ENCODE data around the gene LGALS3BP. TPM values are rescaled to one million over a fixed set of nuclear protein-coding genes. Genes with fewer than 3 reads are reported as not detected.

The LGALS3BP gene
- total RNA-seq, 1 donor from 2014 or later, result 2.3 TPM

- DNase-seq (ENCODE audit: low read depth, low spot score), result no peak
Observed at GRCh38 chr17:78999947-79000395, 20.2 kb upstream of the LGALS3BP start.

DNA sequence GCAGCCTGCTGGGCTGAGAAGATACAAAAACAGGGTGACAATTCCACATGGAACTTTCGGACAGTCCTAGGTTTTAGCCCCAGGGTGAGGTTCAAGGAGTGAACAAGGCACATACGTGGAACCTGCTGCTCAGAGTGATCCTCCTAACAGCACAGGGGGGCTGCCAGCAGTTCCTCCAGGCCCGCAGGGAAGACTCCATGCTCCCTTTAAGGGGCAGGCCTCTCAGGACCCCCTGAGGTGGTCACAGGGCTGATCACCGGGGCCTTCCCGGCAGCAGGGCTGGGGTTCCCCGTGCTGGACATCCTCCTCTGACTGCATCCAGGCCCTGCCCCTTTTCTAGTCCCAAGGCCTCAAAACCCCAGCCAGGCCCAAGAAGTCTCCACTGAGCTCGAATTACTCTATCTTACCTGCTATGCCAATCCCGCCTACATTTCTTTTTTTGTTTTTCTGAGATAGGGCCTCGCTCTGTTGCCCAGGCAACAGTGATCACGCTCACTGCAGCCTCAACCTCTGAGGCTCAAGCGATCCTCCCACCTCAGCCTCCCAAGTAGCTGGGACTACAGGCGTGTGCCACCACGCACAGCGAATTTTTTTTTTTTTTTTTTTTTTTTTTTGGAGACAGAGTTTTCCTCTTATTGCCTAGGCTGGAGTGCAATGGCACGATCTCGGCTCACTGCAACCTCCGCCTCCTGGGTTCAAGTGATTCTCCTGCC lies 19.5 kb upstream of the LGALS3BP start:
- DNase-seq (ENCODE audit: low read depth, low spot score), result no peak

DNA sequence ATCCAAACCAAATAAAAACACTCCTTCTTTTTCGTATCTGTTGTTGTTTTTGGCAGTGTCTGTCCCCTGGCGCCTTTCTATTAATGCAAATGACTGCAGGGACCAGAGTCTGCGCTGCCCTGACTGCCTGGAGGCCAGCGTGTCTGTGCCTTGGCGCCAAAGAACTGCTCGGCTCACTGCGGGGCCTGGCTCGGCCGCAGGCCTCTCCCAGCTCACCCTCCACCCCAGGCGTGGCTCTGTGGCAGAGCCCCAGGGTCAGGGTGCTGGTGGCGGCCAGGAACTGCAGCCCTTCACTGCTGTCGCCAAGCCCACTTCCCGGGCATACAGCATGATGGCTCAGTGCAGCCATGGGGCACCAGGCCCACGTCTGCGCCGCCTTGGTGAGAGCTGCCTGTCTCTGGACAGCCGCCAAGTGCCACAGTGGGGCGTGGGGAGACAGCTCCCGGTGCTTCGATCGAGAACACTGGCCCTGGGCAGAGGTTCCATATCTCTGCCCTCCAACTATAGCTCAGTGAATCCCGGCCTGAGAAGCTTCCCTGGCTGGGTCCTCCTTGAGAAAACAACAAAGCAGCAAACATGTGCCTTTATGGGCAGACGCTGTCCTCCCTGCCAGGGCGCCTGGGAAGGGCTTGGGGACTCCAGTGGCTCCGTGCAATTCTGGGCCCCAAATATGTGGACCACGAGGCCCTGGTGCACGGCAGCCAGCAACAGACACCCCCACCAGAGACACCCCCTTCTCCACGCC lies 18.8 kb upstream of the LGALS3BP start:
- no peak for DNase-seq (ENCODE audit: low read depth, low spot score)

DNA sequence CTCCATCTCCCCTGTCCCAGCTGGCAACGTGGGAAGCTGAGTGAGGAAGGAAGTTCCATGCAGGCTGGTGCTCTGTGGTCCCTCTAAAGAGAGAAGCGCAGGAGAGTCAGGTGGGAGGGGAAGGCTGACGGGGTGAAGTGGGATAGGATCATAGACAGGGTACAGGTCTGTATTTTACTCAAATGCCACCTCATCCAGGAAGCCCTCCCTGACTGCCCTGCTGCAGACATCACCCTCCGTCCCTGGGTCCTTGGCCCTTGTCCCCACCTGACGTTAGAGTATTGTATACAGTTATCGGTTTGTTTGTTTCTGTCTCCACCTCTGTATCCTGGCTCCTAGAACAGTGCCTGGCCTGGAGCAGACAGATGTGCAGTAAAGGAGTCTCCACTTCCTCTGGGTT lies 18.2 kb upstream of the LGALS3BP start:
- DNase-seq (ENCODE audit: low read depth, low spot score), result no peak

- DNase-seq (ENCODE audit: low read depth, low spot score), result no peak
Observed at GRCh38 chr17:78997231-78997741, 17.6 kb upstream of the LGALS3BP start.

- no peak for DNase-seq (ENCODE audit: low read depth, low spot score)
Observed at GRCh38 chr17:78996781-78997201, 17.1 kb upstream of the LGALS3BP start.

GRCh38 chr17:78995761-78996451 lies 16.2 kb upstream of the LGALS3BP start:
- DNase-seq (ENCODE audit: low read depth, low spot score), result no peak

DNA sequence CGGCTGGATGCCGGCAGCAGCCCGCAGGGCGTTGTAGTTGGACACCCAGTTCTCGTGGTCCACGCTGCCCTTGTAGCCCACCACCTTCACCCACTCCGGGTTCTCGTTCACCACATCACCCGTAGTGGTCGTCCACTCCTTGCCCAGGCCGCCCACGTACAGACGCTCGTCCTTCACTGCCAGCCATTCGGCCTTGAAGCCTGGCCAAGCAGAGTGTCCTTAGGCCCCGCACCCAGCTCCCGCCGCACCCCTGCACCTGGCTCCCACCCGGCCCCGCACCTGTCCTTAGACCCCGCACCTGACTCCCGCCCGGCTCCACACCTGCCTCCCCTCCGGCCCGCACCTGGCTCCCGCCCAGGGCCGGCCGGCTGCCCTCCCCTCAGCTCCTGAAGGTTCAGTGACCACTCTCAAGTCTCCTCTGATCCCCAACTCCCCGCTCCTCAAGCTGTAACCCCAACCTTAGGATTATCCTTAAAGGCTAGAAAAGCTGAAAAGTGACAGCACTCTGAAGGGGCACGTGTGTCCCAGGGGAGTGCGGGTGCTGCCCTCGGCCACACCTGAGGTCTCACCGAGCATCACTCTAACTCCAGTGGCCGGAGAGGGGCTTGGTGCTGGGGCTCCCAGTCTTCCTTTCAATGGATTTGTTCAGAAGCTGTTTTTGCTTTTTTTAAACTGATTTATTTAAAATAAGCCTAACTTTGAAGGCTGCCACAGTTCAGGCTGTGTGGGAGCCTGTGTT lies 15.5 kb upstream of the LGALS3BP start:
- DNase-seq (ENCODE audit: low read depth, low spot score), result no peak

- DNase-seq (ENCODE audit: low read depth, low spot score), result no peak
Observed at GRCh38 chr17:78993981-78994671, 14.4 kb upstream of the LGALS3BP start.

GRCh38 chr17:78993241-78993956 lies 13.7 kb upstream of the LGALS3BP start:
- peak; percentile 52 for DNase-seq (ENCODE audit: low read depth, low spot score)

GRCh38 chr17:78992542-78993212 lies 13.0 kb upstream of the LGALS3BP start:
- no peak for DNase-seq (ENCODE audit: low read depth, low spot score)

DNA sequence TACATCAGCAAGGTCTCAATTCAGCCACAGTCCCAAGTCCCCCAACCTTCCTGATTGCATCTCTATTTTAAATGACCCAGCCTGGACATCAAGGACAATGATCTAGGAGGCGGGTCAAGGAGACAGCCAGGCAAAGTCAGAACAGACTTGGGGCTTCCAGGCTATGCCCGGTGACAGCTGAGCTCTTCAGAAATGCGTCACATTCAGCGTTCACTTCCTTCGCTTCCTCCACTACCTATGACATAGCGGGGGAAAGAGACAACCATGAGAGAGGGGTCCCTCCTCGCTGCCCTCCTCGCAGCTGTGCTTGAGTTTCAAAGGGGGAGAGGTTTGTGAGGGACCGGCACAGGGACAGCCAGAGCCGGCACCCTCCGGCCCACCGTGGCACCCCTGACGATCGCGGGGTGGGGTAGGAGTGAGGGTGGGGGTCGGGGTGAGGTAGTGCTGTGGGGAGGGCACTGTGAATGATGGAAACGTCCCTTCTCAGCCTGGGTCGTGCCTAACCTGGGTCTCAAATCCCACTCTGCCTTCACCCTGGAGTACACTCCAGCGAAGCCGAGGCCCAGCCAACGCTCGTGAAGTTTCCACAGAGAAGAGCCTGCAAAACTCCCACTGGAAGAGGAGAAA lies 12.3 kb upstream of the LGALS3BP start:
- DNase-seq (ENCODE audit: low read depth, low spot score), result no peak

DNA sequence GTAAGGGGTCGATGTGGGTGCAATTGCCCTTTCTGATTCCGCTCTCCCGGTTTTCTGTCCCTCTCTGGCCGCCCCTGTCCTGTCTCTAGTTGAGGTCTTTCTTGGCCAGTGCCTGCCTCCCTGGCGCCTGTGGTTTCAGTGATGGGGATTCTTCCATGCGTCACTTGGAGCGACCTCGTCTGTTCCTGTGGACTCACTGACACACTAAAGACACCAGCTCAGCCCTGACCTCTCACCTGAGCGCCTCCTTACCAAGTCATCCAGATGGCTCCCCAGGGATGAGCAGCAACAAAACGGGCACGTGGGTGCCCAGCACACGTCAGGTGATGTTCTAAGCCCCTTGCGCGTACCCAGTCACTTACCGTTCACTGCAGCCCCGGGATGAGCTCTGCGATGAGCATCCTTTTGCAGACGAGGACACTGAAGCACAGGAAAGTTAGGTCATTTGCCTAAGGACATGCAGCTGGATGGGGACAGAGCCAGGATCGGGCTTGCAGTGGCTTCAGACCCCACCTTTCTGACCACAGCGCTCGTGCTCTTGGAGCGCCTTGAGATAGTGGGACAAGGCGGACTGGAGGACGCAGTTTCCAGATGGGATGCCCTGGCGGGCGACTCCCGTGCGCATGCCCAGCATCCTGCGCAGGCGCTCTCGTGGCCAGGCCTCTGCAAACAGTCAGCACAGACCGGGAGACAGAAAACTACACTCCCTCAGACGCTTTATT lies 11.5 kb upstream of the LGALS3BP start:
- no peak for DNase-seq (ENCODE audit: low read depth, low spot score)

DNA sequence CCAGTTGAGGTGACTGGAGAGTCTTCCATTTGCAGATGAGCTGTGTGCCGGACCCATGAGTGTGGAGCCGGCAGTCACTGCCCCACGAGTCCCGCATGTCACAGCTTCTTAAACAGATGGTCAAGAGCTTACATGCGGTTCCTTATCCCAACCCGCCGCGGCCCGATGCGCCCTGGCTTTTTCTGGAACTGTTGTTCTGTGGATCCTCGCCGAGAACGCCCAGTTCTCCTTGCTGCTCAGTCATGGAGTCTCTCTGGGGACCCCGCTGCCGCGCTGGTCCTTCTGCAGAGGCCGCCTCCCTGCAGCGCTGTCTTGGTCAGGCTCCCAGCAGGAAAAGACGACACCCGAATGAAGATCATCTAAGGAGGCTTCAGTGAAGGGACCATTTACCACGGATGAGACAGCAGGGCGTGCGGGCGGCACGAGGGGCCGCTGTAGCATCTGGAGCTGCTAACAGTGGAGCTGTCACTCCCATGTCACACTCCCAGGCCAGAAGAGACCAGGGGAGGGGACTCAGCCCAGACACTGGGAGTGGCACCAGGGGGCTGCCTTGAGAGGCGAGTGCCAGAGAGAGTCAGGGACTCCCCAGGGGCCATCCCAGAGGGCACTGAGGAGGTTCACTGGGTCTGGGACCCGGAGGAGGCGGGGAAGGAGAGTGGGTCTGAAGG lies 10.8 kb upstream of the LGALS3BP start:
- no peak for DNase-seq (ENCODE audit: low read depth, low spot score)

GRCh38 chr17:78988152-78988551 lies 8.4 kb upstream of the LGALS3BP start:
- DNase-seq (ENCODE audit: low read depth, low spot score), result no peak

GRCh38 chr17:78986649-78987328 lies 7.1 kb upstream of the LGALS3BP start:
- DNase-seq (ENCODE audit: low read depth, low spot score), result peak; percentile 32

DNA sequence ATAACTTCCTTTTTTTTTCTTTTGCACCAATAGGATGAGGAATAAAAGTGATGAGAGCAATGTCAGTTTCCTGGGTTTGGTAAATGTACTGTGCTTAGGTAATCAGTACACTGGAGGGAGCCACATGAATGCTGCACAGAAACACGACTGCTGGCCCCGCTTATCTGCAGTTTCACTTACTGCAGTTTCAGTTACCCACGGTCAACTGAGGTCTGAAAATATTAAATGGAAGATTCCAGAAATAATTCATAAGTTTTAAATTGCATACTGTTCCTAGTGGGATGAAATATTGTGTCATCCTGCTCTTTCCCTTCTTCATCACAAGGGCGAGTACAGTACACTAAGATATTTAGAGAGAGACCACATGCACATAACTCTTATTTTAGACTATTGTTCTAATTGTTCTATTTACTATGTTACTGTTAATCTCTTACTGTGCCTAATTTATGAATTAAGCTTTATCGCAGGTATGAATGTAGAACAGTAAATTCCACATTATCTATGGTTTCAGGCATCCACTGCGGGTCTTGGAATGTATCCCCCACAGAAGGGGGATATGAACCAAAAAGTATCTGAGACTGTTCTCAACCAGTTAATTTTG lies 6.4 kb upstream of the LGALS3BP start:
- DNase-seq (ENCODE audit: low read depth, low spot score), result peak; percentile 30

All from pulmonary artery endothelial cell (primary cell).